HG02759 (cell line): ENCODE measurements around the gene AUH.

Experiments used
- ATAC-seq: cut with Tn5 transposase; IDR thresholded peaks from one replicate; pipeline ENCODE4 v1.9.1; 2021; ENCODE audit warnings: mild to moderate bottlenecking, moderate library complexity; ENCODE audit not compliant: unreplicated experiment

The AUH gene

DNA sequence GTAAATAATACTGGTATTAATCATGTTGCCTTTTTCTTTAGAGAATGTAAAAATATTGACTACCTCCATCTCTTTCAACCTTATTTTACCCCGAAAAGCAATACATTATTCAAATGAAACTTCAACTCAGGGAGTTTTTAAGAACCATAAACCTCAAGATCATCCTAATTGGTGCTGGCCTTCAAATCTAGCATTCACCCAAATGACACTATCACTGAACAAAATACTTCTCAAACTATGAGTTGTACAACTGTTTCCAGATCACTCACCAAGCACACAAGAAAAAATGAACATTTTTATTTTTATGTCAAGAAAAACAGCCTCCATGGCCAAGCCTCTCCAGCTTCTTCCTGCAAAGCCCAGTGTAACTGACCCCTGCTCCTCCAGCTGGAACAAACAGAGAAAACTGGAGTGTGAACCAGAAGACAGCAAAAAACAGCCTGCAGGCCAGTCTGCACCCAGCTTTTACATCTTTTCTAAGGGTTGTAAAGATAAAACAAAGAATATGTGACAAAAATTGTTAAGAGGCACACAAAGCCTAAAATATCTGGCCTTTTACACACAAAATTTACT, 21.2 kb downstream of the AUH start:
- ATAC-seq = no peak

DNA sequence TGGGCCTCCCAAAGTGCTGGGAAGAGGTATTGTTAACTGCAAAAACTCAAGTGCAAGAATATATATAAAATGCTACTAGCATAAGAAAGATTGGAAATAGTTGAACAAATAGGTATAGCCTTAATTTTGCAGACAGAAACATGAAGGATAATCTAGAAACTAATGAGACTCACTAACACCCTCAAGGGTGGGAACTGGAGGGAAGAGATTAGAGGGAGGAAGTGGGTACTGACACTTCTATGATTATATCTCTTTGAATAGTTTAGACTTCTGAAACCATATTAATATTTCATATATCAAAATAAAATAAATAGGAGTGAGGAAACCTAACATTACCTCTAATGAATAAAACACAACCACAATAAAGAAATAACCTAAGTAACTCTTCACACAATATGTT, 23.0 kb downstream of the AUH start:
- no peak for ATAC-seq

GRCh38 chr9:91336786-91337185, 24.9 kb downstream of the AUH start:
- ATAC-seq = no peak

GRCh38 chr9:91334053-91334452, 27.7 kb downstream of the AUH start:
- ATAC-seq = no peak

- no peak for ATAC-seq
These were observed 28.2 kb downstream of the AUH start for GRCh38 chr9:91333551-91333950.

- ATAC-seq = no peak
These were observed 29.0 kb downstream of the AUH start for GRCh38 chr9:91332546-91333231.

DNA sequence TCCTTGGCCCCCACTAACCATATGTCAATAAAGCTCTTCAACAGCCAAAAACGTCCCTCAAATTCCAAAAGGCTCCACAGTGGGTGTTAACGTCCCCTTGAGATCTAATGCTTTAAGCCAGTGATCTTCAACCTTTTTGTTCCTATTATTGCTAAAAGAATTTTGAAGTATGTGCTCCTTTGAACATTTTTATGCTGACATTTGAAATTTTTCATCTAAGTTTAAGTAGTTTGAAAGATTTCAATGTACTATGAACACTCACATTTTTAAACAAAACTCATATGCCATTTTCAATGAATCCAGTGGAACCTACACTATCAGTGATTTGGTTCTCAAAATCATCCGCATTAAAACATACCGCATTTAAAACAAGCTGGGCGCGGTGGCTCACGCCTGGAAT, 29.9 kb downstream of the AUH start:
- ATAC-seq = no peak

DNA sequence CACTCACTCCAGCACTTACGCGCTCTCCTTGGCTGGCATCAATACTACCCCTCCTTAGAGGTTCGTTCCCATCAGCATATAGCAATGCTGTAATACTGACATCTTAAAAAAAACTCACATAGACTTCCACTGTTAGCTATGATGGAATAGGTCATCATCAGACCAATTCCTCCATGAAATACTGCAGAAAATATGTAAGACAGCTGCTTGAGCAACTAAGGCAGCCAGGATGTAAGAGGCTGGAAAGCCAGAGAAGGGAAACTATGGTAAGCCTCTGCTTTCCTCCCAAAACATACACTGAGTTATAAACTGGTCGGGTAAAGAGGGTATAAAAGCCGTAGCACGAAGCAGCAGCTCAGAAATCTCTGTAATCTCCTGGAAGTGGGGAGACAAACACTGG, 33.5 kb downstream of the AUH start:
- ATAC-seq = no peak

GRCh38 chr9:91321691-91322090, 40.0 kb downstream of the AUH start:
- no peak for ATAC-seq

DNA sequence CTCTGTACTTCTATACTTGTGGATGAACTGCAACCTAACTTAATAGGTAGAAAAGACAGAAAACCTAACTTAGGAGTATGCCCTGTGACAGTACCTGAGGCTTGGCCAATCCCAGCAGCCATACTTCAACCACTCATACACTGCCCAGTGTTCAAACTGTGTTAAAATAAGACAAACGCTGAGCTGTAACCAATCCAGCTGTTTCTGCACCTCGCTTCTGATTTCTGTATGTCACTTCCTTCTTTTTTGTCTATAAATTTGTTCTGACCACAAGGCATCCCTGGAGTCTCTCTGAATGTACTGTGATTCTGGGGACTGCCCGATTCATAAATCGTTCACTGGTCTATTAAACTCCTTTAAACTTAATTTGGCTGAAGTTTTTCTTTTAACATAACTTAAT, 41.4 kb downstream of the AUH start:
- ATAC-seq = no peak

- no peak for ATAC-seq
These were observed 45.6 kb downstream of the AUH start for GRCh38 chr9:91316093-91316492.

DNA sequence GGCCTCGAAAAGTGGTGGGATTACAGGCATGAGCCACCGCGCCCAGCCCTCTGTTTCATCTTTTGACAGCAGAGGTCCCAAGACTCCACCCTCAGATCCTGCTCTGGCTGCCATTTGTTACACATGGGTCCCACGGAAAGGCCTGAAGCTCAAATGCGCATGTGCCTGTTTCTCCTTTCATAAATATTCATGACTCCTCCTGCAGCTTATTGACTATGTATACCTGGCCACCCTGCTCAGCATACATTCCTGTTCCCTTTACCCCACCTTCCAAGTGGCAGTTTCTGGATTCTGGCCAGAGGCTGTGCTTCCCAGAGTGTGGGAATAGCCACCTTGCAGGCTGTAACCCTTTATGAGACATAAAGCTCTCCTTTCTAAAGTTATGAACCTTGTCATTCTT, 46.5 kb downstream of the AUH start:
- ATAC-seq = no peak

- ATAC-seq = no peak
These were observed 48.9 kb downstream of the AUH start for GRCh38 chr9:91312717-91313325.

DNA sequence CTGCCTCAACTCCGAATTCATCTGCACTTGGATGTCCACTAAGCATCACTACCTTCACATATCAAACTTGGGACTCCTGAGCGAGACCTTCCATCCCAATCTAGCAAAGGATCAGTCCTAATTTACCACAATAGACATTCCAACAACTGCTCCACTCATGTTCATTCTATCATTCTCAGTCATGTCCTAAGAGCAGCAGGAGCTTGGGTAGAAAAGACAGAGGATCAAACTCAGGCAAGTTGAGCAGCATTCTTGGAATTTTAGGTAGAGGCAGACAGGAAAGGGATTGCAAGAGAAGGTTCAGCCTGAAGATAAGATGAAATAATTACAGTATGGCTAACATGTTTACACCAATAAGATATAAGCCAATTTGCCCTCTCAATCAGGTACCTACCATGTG, 51.7 kb downstream of the AUH start:
- no peak for ATAC-seq

DNA sequence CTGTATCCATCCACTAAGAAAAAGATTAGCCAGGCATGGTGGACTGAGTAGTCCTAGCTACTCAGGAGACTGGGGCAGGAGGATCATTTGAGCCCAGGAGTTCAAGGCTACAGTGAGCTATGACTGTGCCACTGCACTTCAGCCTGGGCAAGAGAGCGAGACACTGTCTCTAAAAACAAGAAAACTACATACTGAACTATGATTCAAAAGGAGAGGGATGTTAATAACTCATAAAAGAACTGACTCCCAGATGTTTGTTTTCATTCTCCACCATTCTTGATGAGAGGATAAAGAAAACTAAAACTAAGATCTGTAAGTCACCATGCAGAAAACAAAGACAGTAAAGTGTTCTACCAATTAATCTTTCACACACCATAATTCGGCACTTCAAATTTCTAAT, 53.5 kb downstream of the AUH start:
- ATAC-seq = no peak

- ATAC-seq = no peak
These were observed 54.4 kb downstream of the AUH start for GRCh38 chr9:91307279-91307678.

DNA sequence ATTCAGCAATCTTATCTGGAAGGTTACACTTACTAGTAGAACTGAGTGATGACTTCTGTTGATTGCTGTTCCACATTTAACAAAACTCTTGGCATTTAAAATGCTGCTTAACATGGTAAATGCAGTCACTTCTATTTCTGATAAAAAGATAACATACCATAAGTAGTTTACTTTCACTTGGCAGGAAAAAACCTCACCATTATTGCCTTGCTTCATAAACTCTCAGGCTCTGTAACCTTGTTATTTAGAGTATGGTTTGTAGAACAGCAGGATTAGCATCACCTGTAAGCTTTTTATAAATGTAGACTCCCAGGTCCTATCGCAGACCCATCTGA, 55.5 kb downstream of the AUH start:
- ATAC-seq = no peak

- no peak for ATAC-seq
These were observed 56.0 kb downstream of the AUH start for GRCh38 chr9:91305596-91306295.

GRCh38 chr9:91303741-91304415, 57.8 kb downstream of the AUH start:
- ATAC-seq = no peak

- ATAC-seq = no peak
These were observed 58.9 kb downstream of the AUH start for GRCh38 chr9:91302831-91303230.

GRCh38 chr9:91301161-91301560, 60.6 kb downstream of the AUH start:
- ATAC-seq = no peak

DNA sequence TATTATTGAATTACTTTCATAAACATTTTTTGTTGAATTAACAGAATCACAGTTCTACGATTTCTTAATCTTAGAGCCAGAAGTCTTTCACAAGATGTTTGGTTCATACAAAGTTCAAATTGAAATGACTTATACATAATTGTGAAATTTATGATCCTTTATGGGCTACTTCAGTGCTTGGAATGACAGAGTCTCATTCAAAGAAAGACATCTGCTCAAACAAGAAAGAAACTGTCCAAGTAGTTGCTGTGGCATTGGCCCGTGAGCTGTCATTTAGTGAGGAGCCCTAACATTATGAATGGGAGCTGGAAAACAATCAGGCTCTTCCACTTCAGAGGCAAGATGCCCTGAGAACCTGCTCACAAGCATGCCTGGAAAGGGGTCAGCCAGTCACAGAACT, 63.4 kb downstream of the AUH start:
- no peak for ATAC-seq
